GM10248 (cell line): ENCODE results near the gene CACNA1B.

Source experiments
- CTCF ChIA-PET: fragments of 300-600 bp; sonication (Branson Sonifier 250); formaldehyde crosslinking; extraction: SDS; loops from one replicate; lab custom pipeline; 2021; ENCODE audit warnings: antibody characterized with exemption; lab: Yijun Ruan, JAX
- POLR2A ChIA-PET: fragments of 350-650 bp; sonication (Branson Sonifier 250); formaldehyde crosslinking; extraction: SDS; loops from one replicate; lab custom pipeline; 2020; ENCODE audit warnings: antibody characterized with exemption; lab: Yijun Ruan, JAX
- DNase-seq: peaks from one replicate; pipeline ENCODE4 v3.0.0; 2012; ENCODE audit errors: extremely low spot score
- CTCF ChIP-seq: IDR thresholded peaks from 2 replicates; pipeline ENCODE4 v1.5.1; 2012; ENCODE audit warnings: mild to moderate bottlenecking, low read depth; ENCODE audit errors: extremely low read depth, missing control alignments, control extremely low read depth

CACNA1B gene

DNA sequence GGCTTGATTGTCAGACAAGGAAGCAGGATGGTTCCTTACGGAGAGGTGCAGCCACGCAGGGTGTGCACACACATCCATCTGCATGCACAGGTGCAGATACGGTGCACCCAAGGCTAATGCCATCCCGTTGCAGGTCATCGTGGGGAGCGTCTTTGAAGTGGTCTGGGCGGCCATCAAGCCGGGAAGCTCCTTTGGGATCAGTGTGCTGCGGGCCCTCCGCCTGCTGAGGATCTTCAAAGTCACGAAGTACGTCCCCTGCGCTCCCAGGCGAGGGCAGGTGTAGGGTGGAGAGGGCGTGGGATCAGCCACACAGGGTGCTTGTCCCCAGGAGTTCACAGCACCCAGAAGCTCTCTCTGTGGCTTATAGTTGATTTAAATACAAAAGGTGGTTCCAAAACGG lies 106.4 kb downstream of the CACNA1B start:
- ChIA-PET POLR2A (interaction anchor here (0.7 kb wide), 1 partner anchor 212 kb away, joined by 3 read pairs; no protein-coding TSS in a partner anchor), CTCF (no interaction called here)
- TF ChIP-seq CTCF: no peak
- no peak for DNase-seq

GRCh38 chr9:137984520-137985257 lies 107.1 kb downstream of the CACNA1B start:
- TF ChIP-seq CTCF: no peak
- ChIA-PET POLR2A (no interaction called here), CTCF (no interaction called here)
- DNase-seq: no peak

DNA sequence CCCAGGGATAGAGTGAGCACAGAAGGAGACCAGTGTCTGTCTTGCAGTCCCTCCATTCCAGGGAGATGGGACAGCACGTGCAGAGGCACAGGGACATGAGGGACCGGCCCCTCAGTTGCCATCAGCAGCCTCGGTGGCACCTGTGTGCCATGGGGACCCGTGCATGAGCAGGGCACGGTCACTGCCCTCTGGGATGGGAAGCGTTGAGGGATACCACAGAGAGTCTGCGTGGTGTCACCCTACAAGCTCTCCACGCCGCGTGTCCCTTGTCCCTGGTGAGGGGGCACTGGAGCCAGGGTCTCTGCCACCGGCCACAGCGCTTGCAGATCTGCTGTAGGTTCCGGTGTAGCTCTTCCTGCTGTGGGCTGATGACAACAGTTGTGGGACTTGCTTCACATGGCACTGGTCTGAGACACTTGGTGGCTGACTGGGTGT lies 108.1 kb downstream of the CACNA1B start:
- TF ChIP-seq CTCF: no peak
- POLR2A ChIA-PET: no interaction called here
- DNase-seq: no peak
- CTCF ChIA-PET: no interaction called here

DNA sequence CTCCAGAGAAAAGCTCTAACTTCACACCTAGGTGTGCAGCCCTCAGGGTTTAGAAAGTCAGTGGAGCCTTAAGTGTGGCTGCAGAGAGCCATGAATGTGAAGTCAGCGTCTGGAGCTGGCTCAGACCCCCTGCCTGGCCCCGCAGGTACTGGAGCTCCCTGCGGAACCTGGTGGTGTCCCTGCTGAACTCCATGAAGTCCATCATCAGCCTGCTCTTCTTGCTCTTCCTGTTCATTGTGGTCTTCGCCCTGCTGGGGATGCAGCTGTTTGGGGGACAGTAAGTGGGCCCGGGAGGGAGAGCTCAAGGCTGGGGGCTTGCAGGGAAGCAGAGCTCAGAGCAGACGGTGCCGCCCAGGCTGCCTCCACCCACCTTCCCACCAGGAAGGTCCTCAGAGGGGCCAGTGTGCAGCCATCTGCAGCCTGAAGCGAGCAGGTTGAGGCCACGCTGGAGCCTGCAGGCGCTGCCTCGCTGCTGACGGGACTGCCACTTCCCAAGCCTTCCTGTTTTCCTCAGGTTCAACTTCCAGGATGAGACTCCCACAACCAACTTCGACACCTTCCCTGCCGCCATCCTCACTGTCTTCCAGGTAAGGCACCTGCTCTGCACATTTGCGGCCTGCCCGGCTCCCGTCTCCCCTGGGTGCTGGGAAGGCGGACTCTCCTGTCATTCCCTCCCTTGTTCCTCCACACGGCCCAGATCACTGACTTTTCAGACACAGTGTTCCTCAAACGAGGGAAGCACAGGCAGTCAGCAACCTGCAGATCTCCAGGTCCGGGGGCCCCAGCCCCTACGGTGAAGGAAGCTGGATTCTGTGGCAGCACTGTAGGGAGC lies 108.9 kb downstream of the CACNA1B start:
- TF ChIP-seq CTCF: no peak
- no peak for DNase-seq
- CTCF ChIA-PET: no interaction called here
- POLR2A ChIA-PET: no interaction called here

GRCh38 chr9:137987244-137988030 lies 109.9 kb downstream of the CACNA1B start:
- TF ChIP-seq CTCF: no peak
- POLR2A ChIA-PET: no interaction called here
- no peak for DNase-seq
- CTCF ChIA-PET: no interaction called here

DNA sequence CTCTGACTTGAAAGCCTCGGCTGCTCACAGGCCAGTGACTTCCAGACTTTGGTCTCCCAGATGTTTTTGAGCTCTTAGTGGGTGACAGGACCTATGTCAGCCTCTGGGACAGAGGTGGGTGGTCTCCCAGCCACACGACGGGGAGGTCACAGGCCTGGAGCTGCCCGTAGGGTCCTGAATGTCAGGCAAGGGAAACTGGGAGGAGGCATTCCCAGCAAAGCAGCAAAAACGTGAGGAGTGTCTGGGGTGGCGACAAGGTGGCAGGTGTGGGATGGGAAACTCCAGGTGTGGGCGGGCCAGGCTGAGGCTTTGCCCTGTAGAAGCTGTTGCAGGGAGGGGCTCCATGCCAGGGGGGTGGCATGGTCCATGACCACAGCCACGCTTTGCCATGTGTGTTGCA lies 110.5 kb downstream of the CACNA1B start:
- POLR2A ChIA-PET: no interaction called here
- no peak for DNase-seq
- CTCF ChIA-PET: no interaction called here
- no peak for TF ChIP-seq CTCF
